ENCODE data around the gene PPP2R2B.

The PPP2R2B gene

GRCh38 chr5:146643776-146644175 is 234.8 kb downstream of the PPP2R2B start:
- TF ChIP-seq CTCF (IDR thresholded peaks at IDR 0.05; ENCODE audit: low read depth, low read length) (no peak), POLR2A (IDR thresholded peaks at IDR 0.05; ENCODE audit: extremely low read depth, insufficient read length) (no peak), MAX (IDR thresholded peaks at IDR 0.05; ENCODE audit: low read depth, low read length) (no peak), MYC (IDR thresholded peaks at IDR 0.05; ENCODE audit: low read depth, low read length) (no peak)
- H3K4me3 ChIP-seq (ENCODE audit: low read depth, low read length) = no peak overlapping the region
- DNase-seq (ENCODE audit: low read depth) = no peak

GRCh38 chr5:146642410-146642809 is 236.1 kb downstream of the PPP2R2B start:
- no peak overlapping the region for H3K4me3 ChIP-seq (ENCODE audit: low read depth, low read length)
- no peak for TF ChIP-seq MAX (IDR thresholded peaks at IDR 0.05; ENCODE audit: low read depth, low read length)
- TF ChIP-seq CTCF (IDR thresholded peaks at IDR 0.05; ENCODE audit: low read depth, low read length) = no peak
- TF ChIP-seq MYC (IDR thresholded peaks at IDR 0.05; ENCODE audit: low read depth, low read length) = no peak
- TF ChIP-seq POLR2A (IDR thresholded peaks at IDR 0.05; ENCODE audit: extremely low read depth, insufficient read length) = no peak
- no peak for DNase-seq (ENCODE audit: low read depth)

GRCh38 chr5:146641941-146642340 is 236.6 kb downstream of the PPP2R2B start:
- TF ChIP-seq MYC (IDR thresholded peaks at IDR 0.05; ENCODE audit: low read depth, low read length) (no peak), MAX (IDR thresholded peaks at IDR 0.05; ENCODE audit: low read depth, low read length) (no peak), CTCF (IDR thresholded peaks at IDR 0.05; ENCODE audit: low read depth, low read length) (no peak), POLR2A (IDR thresholded peaks at IDR 0.05; ENCODE audit: extremely low read depth, insufficient read length) (no peak)
- DNase-seq (ENCODE audit: low read depth) = no peak
- H3K4me3 ChIP-seq (ENCODE audit: low read depth, low read length) = no peak overlapping the region

GRCh38 chr5:146640285-146640896 is 238.2 kb downstream of the PPP2R2B start:
- no peak overlapping the region for H3K4me3 ChIP-seq (ENCODE audit: low read depth, low read length)
- TF ChIP-seq CTCF (IDR thresholded peaks at IDR 0.05; ENCODE audit: low read depth, low read length) (no peak), POLR2A (IDR thresholded peaks at IDR 0.05; ENCODE audit: extremely low read depth, insufficient read length) (no peak), MYC (IDR thresholded peaks at IDR 0.05; ENCODE audit: low read depth, low read length) (no peak), MAX (IDR thresholded peaks at IDR 0.05; ENCODE audit: low read depth, low read length) (no peak)
- DNase-seq (ENCODE audit: low read depth) = no peak

GRCh38 chr5:146635443-146635842 is 243.1 kb downstream of the PPP2R2B start:
- H3K4me3 ChIP-seq (ENCODE audit: low read depth, low read length) = no peak overlapping the region
- no peak for DNase-seq (ENCODE audit: low read depth)
- TF ChIP-seq MAX (IDR thresholded peaks at IDR 0.05; ENCODE audit: low read depth, low read length) (no peak), POLR2A (IDR thresholded peaks at IDR 0.05; ENCODE audit: extremely low read depth, insufficient read length) (no peak), MYC (IDR thresholded peaks at IDR 0.05; ENCODE audit: low read depth, low read length) (no peak), CTCF (IDR thresholded peaks at IDR 0.05; ENCODE audit: low read depth, low read length) (no peak)
